Activated B cell treated with CpG ODN at 0.5 μM for 24 hours (primary cell): ENCODE measurements around the gene MACC1. TPM values are rescaled to one million over a fixed set of nuclear protein-coding genes. Genes with fewer than 3 reads are reported as not detected.

Source experiments
- ATAC-seq: fragments of 200-7000 bp; cut with Tn5 transposase; one replicate; pipeline ENCODE4 v1.10.0; 2021; ENCODE audit warnings: low read depth, mild to moderate bottlenecking, moderate library complexity
- CTCF ChIA-PET: fragments of 350-600 bp; sonication (Branson Sonifier 250); formaldehyde crosslinking; loops from one replicate; lab custom pipeline; 2021; ENCODE audit warnings: antibody characterized with exemption; lab: Charles Lee
- POLR2A ChIA-PET: fragments of 350-600 bp; sonication (Branson Sonifier 250); formaldehyde crosslinking; loops from one replicate; lab custom pipeline; 2021; ENCODE audit warnings: antibody characterized with exemption; lab: Charles Lee
- DNase-seq: peaks from one replicate; pipeline ENCODE4 v3.0.0; 2022
- H3K27ac Mint-ChIP-seq: one replicate; pipeline ENCODE4 v1.8.0; 2020; ENCODE audit warnings: mixed read lengths
- H3K27me3 Mint-ChIP-seq: one replicate; pipeline ENCODE4 v1.8.0; 2021; ENCODE audit warnings: mixed read lengths
- H3K36me3 Mint-ChIP-seq: one replicate; pipeline ENCODE4 v1.8.0; 2021; ENCODE audit warnings: low read depth, mixed read lengths
- H3K4me1 Mint-ChIP-seq: one replicate; pipeline ENCODE4 v1.8.0; 2021; ENCODE audit warnings: mixed read lengths
- H3K4me3 Mint-ChIP-seq: one replicate; pipeline ENCODE4 v1.8.0; 2020; ENCODE audit warnings: mild to moderate bottlenecking, mixed read lengths
- H3K9me3 Mint-ChIP-seq: one replicate; pipeline ENCODE4 v1.8.0; 2020; ENCODE audit warnings: mixed read lengths
- intact Hi-C: fragments of 100-400 bp; cut with micrococcal nuclease; formaldehyde crosslinking; loops from one replicate; pipeline ENCODE4 v1.15.1; 2024
- total RNA-seq: library from RNA; stranded (reverse); gene quantifications from 2 replicates; pipeline ENCODE4 v1.2.3, GENCODE V29; 2022
- TF ChIP-seq, protein P1 (sequence below): fragments of 200-600 bp; IDR thresholded peaks from one replicate; pipeline ENCODE4 v1.8.0; 2022; ENCODE audit warnings: antibody characterized with exemption, mild to moderate bottlenecking

Gene MACC1
- total RNA-seq, 1 donor from 2014 or later, result 20.3 TPM

DNA sequence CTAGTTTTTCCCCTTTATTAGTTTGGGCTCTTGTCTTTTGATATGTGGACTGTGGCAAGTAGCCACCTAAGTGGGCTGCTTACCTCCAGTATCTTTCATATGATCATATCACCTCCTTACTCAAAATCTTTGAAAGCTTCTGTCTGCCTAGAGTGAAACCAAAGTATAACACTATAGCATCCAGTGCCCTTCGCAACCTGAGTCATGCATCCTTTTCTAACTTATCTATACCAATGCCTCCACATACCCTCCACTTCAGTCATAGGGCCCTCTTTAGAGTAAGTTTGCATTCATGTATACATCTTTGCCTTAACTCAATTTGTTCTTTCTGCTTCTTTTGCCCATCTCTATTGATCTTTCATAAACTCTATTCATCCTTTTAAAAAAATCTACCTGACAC, 15.7 kb upstream of the MACC1 start:
- Mint-ChIP-seq H3K27ac (peak overlapping the region; percentile 25), H3K27me3 (no peaks in the 10 kb centered on the region)
- intact Hi-C loops, result loop anchor here (1.0 to 10.0 kb wide), 3 partner anchors 13 to 1898 kb away; no protein-coding TSS in a partner anchor

DNA sequence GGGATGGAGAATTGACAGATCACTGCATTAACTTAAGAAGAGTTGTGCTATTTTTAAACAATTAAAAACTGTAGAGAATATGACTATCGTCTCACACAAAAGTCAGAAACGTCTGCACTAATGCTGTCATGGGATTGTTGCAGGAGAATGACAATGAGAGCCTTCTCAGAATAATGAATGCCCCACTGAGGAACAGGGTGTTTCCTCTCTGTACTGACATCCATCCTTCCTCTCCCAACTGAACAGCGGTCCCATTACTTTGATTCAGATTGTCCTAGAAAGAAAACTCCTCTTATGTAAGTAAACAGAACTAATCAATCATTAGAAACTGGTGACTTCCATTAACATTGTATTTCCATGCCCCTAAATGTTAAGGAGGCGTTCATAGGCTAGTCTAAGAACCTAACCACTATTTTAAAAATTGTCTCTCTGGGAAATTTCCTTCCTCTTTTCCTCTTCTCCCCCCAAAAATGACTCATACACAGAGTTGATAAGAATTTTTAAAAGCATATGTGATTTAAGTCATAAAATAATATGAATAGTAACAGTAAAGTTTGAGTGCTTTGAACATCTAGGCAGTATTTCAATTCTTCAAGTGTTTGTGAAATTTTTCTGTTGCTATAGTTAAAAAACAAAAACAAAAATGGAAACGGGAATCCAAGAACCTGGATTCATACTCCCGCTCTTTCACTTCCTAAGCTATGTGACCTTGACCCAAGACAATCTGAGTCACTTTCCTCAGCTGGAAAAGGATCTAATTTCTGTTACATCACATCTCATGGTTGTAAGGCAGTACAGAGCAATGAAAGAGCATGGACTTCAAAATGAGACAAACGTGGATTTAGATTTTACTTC, 12.7 kb upstream of the MACC1 start:
- TF ChIP-seq, protein P1, sequence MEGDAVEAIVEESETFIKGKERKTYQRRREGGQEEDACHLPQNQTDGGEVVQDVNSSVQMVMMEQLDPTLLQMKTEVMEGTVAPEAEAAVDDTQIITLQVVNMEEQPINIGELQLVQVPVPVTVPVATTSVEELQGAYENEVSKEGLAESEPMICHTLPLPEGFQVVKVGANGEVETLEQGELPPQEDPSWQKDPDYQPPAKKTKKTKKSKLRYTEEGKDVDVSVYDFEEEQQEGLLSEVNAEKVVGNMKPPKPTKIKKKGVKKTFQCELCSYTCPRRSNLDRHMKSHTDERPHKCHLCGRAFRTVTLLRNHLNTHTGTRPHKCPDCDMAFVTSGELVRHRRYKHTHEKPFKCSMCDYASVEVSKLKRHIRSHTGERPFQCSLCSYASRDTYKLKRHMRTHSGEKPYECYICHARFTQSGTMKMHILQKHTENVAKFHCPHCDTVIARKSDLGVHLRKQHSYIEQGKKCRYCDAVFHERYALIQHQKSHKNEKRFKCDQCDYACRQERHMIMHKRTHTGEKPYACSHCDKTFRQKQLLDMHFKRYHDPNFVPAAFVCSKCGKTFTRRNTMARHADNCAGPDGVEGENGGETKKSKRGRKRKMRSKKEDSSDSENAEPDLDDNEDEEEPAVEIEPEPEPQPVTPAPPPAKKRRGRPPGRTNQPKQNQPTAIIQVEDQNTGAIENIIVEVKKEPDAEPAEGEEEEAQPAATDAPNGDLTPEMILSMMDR, result no peak
- Mint-ChIP-seq H3K4me3 (no peak overlapping the region), H3K27me3 (no peaks in the 10 kb centered on the region), H3K9me3 (no peaks in the 10 kb centered on the region), H3K27ac (no peak overlapping the region), H3K4me1 (peaks cover 19% of the 10 kb centered on the region), H3K36me3 (no peaks in the 10 kb centered on the region)
- POLR2A ChIA-PET, result no interaction called here
- intact Hi-C loops, result loop anchor here (10.0 kb wide), 2 partner anchors 1125 to 1895 kb away; no protein-coding TSS in a partner anchor
- ATAC-seq, result no peak
- CTCF ChIA-PET, result no interaction called here
- DNase-seq, result no peak

More for the DNA sequence above, 15.7 kb upstream of the MACC1 start:
- POLR2A ChIA-PET, result interaction anchor here (8.3 kb wide), 1 partner anchor 14 kb away, joined by 105 read pairs; the partner anchor contains the start of gene MACC1
- peaks cover 39% of the 10 kb centered on the region for H3K4me1 Mint-ChIP-seq
- TF ChIP-seq, protein P1, result no peak
- H3K4me3 Mint-ChIP-seq, result no peak overlapping the region
- H3K36me3 Mint-ChIP-seq, result no peaks in the 10 kb centered on the region
- DNase-seq (no peak), ATAC-seq (no peak)
- CTCF ChIA-PET, result no interaction called here
- H3K9me3 Mint-ChIP-seq, result no peaks in the 10 kb centered on the region

DNA sequence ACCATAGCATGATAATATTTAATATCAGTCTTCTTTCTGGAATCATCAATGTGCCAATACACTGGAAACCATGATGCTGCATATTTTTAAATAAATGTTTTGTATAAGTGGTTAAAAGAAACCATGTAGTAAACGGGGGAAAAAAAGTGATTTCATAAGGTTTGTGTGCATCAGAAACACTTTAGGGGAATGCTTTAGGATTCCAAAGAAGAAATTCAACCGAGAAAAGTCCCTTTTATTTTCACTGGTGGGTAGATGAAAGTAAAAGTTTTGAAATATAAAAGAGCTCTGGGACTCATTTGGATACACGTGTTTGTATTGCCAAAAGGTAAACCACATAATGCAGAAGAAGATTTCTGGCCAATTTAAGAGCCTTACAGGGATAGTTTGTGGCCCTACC, 11.9 kb upstream of the MACC1 start:
- no peaks in the 10 kb centered on the region for H3K36me3 Mint-ChIP-seq

DNA sequence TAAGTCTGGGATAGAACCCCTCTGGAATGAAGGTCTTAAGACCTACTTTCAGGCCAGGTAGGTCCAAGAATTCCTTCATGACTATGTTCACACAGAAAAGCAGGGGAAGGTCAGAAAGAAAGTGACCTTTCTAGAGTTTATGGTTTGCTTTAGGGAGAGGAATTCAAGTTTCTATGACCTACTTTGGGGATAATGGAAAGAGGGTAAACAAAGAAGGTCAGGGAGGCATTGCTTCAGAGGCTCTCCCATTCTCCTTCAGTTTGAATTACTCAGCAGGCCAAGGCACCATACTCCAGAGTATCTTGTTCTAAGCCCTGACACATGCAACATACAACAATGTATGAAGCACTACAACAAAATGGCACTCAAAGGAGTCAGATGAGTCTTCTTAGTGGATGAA, 11.5 kb upstream of the MACC1 start:
- intact Hi-C loops, result no loop called here
- ChIA-PET CTCF (no interaction called here), POLR2A (no interaction called here)
- H3K4me1 Mint-ChIP-seq, result peaks cover 13% of the 10 kb centered on the region
- no peaks in the 10 kb centered on the region for H3K27me3 Mint-ChIP-seq
- ATAC-seq (no peak), DNase-seq (no peak)
- H3K27ac Mint-ChIP-seq, result no peak overlapping the region
- TF ChIP-seq, protein P1, result no peak
- H3K9me3 Mint-ChIP-seq, result no peaks in the 10 kb centered on the region
- H3K36me3 Mint-ChIP-seq, result no peaks in the 10 kb centered on the region
- H3K4me3 Mint-ChIP-seq, result no peak overlapping the region

More for the DNA sequence above, 11.9 kb upstream of the MACC1 start:
- Mint-ChIP-seq H3K9me3 (no peaks in the 10 kb centered on the region), H3K4me3 (no peak overlapping the region), H3K27me3 (no peaks in the 10 kb centered on the region), H3K4me1 (peaks cover 16% of the 10 kb centered on the region), H3K27ac (no peak overlapping the region)
- DNase-seq, result no peak
- intact Hi-C loops, result no loop called here
- CTCF ChIA-PET, result no interaction called here
- TF ChIP-seq, protein P1, result no peak
- POLR2A ChIA-PET, result no interaction called here
- no peak for ATAC-seq

DNA sequence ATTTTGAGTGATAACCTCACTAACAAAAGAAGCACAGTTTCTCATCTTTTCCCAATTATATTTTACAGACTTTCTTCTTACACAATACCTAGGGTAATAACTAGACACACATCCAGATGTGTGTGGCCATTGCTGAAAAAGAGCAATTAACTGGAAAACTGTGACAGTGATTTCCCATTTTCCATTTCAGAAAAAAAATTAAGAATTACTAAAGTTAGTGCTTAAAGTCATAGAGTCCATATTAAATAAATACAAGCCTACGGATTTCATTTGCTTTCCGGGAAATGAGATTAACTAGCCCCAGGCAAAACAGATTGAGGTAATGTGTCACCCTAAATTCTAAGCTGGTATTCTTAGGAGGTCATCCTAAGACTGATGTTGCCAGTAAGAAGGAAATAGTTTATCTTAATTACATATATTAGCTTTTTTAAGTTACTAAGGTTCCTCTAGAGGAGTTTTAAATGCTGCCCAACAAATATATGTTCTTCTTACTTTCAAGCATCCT, 10.2 kb upstream of the MACC1 start:
- ATAC-seq (no peak), DNase-seq (no peak)
- ChIA-PET CTCF (no interaction called here), POLR2A (interaction anchor here (0.6 to 1.5 kb wide), 3 partner anchors 9 to 466 kb away, joined by 3 to 4 read pairs (median 3); no protein-coding TSS in a partner anchor)
- Mint-ChIP-seq H3K4me1 (peaks cover 5% of the 10 kb centered on the region), H3K27me3 (no peaks in the 10 kb centered on the region), H3K27ac (no peak overlapping the region), H3K4me3 (no peak overlapping the region), H3K36me3 (no peaks in the 10 kb centered on the region), H3K9me3 (no peaks in the 10 kb centered on the region)
- intact Hi-C loops, result no loop called here
- TF ChIP-seq, protein P1, result no peak
